ENCODE data around the gene STX10.

DNA sequence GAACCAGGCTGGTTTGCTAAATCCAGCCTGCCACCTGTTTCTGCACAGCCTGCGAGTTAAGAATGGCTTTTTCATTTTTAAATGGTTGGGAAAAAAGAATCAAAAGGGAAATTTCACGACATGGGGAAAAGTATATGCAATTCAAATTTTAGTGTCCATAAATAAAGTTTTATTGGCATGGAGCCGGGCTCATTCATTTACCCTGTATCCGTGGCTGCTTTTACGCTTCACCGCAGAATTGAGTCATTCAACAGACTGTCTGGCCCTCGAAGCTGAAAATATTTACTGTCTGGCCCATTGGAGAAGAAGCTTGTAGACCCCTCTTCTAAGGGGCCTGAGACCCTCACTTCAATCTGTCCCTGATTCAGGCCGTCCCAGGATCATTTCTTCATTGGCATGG, 26.2 kb upstream of the STX10 start:
- TF ChIP-seq, protein P1, sequence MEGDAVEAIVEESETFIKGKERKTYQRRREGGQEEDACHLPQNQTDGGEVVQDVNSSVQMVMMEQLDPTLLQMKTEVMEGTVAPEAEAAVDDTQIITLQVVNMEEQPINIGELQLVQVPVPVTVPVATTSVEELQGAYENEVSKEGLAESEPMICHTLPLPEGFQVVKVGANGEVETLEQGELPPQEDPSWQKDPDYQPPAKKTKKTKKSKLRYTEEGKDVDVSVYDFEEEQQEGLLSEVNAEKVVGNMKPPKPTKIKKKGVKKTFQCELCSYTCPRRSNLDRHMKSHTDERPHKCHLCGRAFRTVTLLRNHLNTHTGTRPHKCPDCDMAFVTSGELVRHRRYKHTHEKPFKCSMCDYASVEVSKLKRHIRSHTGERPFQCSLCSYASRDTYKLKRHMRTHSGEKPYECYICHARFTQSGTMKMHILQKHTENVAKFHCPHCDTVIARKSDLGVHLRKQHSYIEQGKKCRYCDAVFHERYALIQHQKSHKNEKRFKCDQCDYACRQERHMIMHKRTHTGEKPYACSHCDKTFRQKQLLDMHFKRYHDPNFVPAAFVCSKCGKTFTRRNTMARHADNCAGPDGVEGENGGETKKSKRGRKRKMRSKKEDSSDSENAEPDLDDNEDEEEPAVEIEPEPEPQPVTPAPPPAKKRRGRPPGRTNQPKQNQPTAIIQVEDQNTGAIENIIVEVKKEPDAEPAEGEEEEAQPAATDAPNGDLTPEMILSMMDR (IDR thresholded peaks at IDR 0.05 in 8 of 11, conservative IDR thresholded peaks at IDR 0.05 in 3 of 11): no peak
- TF ChIP-seq POLR2AphosphoS5 (IDR thresholded peaks at IDR 0.05): no peak
- TF ChIP-seq POLR2A (IDR thresholded peaks at IDR 0.05): no peak
